NCI-H69 (cell line): ENCODE data around the gene EFS.

Experiments
- DNase-seq: peaks from one replicate; lab custom pipeline; 2025; lab: John Stamatoyannopoulos, UW

Gene EFS

GRCh38 chr14:23379366-23380196 lies 14.6 kb upstream of the EFS start:
- DNase-seq: peak; percentile 83

GRCh38 chr14:23378612-23379220 lies 13.7 kb upstream of the EFS start:
- no peak for DNase-seq

- DNase-seq: no peak
Measured at GRCh38 chr14:23377573-23378563, 12.9 kb upstream of the EFS start.

- no peak for DNase-seq
Measured at GRCh38 chr14:23377198-23377550, 12.2 kb upstream of the EFS start.

GRCh38 chr14:23376482-23377197 lies 11.7 kb upstream of the EFS start, which contains the start of gene CMTM5:
Gene CMTM5, plus strand, starts transcription at chr14:23377046. Its CDS starts 206 bp downstream, at chr14:23377252.
- peak; percentile 30 for DNase-seq

- no peak for DNase-seq
Measured at GRCh38 chr14:23375527-23376251, 10.7 kb upstream of the EFS start.

- no peak for DNase-seq
Measured at GRCh38 chr14:23373041-23373440, 8.1 kb upstream of the EFS start.

GRCh38 chr14:23372509-23372908 lies 7.5 kb upstream of the EFS start, which contains the start of gene IL25:
Gene IL25, plus strand, starts transcription at chr14:23372809.
- DNase-seq: no peak

- no peak for DNase-seq
Measured at GRCh38 chr14:23371865-23372264, 6.9 kb upstream of the EFS start.

- no peak for DNase-seq
Measured at GRCh38 chr14:23370221-23370620, 5.2 kb upstream of the EFS start.

GRCh38 chr14:23366426-23366921 lies 1.5 kb upstream of the EFS start:
- peak; percentile 65 for DNase-seq

GRCh38 chr14:23365732-23366425 lies 907 bp upstream of the EFS start:
- DNase-seq: peak; percentile 58

GRCh38 chr14:23364164-23365035 lies 572 bp downstream of the EFS start:
- DNase-seq: no peak

GRCh38 chr14:23362200-23362599 lies 2.8 kb downstream of the EFS start:
- DNase-seq: no peak

- DNase-seq: no peak
Measured at GRCh38 chr14:23361763-23362162, 3.2 kb downstream of the EFS start.

- DNase-seq: no peak
Measured at GRCh38 chr14:23361320-23361719, 3.7 kb downstream of the EFS start.

GRCh38 chr14:23360496-23360895 lies 4.5 kb downstream of the EFS start:
- peak; percentile 14 for DNase-seq

GRCh38 chr14:23359722-23360447 lies 5.1 kb downstream of the EFS start:
- no peak for DNase-seq
